ENCODE data around the gene RAPGEF2.

GRCh38 chr4:159268607-159269006, 165.7 kb downstream of the RAPGEF2 start:
- TF ChIP-seq CTCF (IDR thresholded peaks at IDR 0.05) (no peak), POLR2AphosphoS5 (IDR thresholded peaks at IDR 0.05; ENCODE audit: low read depth, low read length) (no peak), REST (IDR thresholded peaks at IDR 0.05; ENCODE audit: insufficient read depth in 1 of 2, low read depth in 2 of 2, low read length in 1 of 2) (no peak), SIN3A (IDR thresholded peaks at IDR 0.05; ENCODE audit: borderline replicate concordance, insufficient read depth, low read depth, low read length) (no peak), TCF7L2 (IDR thresholded peaks at IDR 0.05; ENCODE audit: low read depth, low read length) (no peak)

All from Panc1 (cell line).